ENCODE measurements around the gene LTB.
"Not testable (repeated sequence)": the region's sequence is repeated elsewhere in the genome, so short reads cannot be mapped to it uniquely, and the experiment has no call there.

LTB gene

GRCh38 chr6:31558631-31559500 lies 23.4 kb downstream of the LTB start:
- in situ Hi-C loops (cut with HindIII; ENCODE audit: low pct_ligation_motif_present, low pct_unique_long_range_greater_than_20kb, low sequenced_read_pairs), result no loop called here
- no peak for DNase-seq

DNA sequence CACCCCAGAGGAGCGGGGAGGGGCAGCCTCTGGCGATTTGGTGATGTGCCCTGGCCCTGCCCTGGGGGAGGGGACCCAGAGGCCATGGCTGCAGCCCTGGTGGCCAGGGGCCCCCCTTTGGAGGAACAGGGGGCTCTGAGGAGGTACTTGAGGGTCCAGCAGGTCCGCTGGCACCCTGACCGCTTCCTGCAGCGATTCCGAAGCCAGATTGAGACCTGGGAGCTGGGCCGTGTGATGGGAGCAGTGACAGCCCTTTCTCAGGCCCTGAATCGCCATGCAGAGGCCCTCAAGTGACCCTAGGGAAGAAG lies 24.0 kb downstream of the LTB start:
- in situ Hi-C loops (cut with HindIII; ENCODE audit: low pct_ligation_motif_present, low pct_unique_long_range_greater_than_20kb, low sequenced_read_pairs), result no loop called here
- no peak for DNase-seq

- in situ Hi-C loops (cut with HindIII; ENCODE audit: low pct_ligation_motif_present, low pct_unique_long_range_greater_than_20kb, low sequenced_read_pairs), result no loop called here
- DNase-seq, result no peak
These were observed 24.5 kb downstream of the LTB start for GRCh38 chr6:31557443-31558317.

- in situ Hi-C loops (cut with HindIII; ENCODE audit: low pct_ligation_motif_present, low pct_unique_long_range_greater_than_20kb, low sequenced_read_pairs), result no loop called here
- no peak for DNase-seq
These were observed 25.9 kb downstream of the LTB start for GRCh38 chr6:31556307-31556706.

DNA sequence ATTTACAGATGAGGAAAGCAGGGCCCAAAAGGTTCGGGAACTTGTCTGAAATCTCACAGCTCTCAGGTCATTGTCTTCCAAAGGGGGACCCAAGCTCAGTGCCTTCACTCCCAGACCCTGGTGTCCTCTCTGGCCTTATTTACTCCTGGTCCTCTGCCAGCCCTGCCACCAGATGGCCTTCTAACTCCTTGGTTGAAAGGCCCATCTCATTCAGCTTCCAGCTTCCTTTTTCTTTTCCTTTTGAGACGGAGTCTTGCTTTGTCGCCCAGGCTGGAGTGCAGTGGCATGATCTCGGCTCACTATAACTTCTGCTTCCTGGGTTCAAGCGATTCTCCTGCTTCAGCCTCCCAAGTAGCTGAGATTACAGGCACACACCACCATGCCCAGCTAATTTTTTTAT lies 30.9 kb downstream of the LTB start:
- DNase-seq, result peak; percentile 55
- in situ Hi-C loops (cut with HindIII; ENCODE audit: low pct_ligation_motif_present, low pct_unique_long_range_greater_than_20kb, low sequenced_read_pairs), result not testable (repeated sequence)

- in situ Hi-C loops (cut with HindIII; ENCODE audit: low pct_ligation_motif_present, low pct_unique_long_range_greater_than_20kb, low sequenced_read_pairs), result no loop called here
- DNase-seq, result no peak
These were observed 33.7 kb downstream of the LTB start for GRCh38 chr6:31548544-31548873.

DNA sequence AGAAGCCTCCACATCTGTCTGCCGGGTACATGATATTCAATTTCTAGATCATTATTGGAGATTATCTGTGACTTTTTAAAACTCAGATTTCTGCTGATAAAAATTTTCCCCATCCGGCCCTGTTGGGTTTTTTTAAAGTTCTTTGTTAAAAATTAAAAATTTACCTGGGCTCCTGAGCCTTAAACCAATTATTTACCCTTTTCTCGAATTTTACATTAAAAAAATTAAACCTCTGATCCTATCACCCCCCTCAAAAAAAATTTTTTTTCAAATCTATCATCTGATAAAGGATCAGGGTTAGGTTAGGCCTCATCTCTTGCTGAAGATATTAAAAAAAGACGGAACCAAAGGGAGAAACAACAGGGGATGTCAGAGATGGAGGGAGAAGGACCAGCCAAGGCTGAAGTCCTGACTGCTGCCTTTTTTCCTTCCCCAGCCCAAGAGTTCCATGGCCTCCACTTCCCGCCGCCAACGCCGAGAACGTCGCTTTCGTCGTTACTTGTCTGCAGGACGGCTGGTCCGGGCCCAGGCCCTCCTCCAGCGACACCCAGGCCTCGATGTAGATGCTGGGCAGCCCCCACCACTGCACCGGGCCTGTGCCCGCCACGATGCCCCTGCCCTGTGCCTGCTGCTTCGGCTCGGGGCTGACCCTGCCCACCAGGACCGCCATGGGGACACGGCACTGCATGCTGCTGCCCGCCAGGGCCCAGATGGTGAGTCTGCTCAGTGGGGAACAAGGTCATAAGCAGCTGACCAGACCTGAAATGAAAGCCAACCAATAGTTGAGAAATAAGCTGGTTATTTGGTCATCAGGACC lies 34.3 kb downstream of the LTB start:
- in situ Hi-C loops (cut with HindIII; ENCODE audit: low pct_ligation_motif_present, low pct_unique_long_range_greater_than_20kb, low sequenced_read_pairs), result no loop called here
- no peak for DNase-seq

- peak; percentile 95 for DNase-seq
- in situ Hi-C loops (cut with HindIII; ENCODE audit: low pct_ligation_motif_present, low pct_unique_long_range_greater_than_20kb, low sequenced_read_pairs), result no loop called here
These were observed 35.1 kb downstream of the LTB start, which contains the start of gene NFKBIL1 for GRCh38 chr6:31546958-31547726. TSS of gene NFKBIL1 (plus strand) at chr6:31547608. CDS start at chr6:31547695, 87 bp downstream.

GRCh38 chr6:31546339-31546957 lies 35.8 kb downstream of the LTB start, which contains the start of gene ATP6V1G2:
TSS of gene ATP6V1G2 (minus strand) at chr6:31546608. CDS start at chr6:31546559, 49 bp downstream.
- in situ Hi-C loops (cut with HindIII; ENCODE audit: low pct_ligation_motif_present, low pct_unique_long_range_greater_than_20kb, low sequenced_read_pairs), result no loop called here
- DNase-seq, result peak; percentile 84

GRCh38 chr6:31545291-31545690 lies 36.9 kb downstream of the LTB start:
- in situ Hi-C loops (cut with HindIII; ENCODE audit: low pct_ligation_motif_present, low pct_unique_long_range_greater_than_20kb, low sequenced_read_pairs), result no loop called here
- DNase-seq, result no peak

DNA sequence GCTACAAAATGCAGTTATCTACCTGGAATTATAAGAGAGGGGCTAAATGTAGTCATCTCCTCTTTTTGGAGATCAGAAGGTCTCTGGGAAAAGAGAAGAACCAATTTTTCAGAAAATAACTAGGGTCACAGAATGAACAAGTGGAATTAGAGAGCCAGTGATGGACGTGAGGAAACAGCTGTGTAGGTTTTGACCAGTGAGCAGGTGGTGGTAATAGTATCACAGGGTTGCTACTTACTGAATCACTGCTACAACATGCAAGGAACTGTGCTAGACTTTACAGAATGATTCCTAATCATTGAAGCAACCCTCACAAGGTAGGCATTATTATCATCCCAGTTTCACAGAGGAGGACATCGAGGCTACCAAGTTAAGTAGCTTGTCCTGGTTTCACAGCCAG lies 37.5 kb downstream of the LTB start:
- DNase-seq, result no peak
- in situ Hi-C loops (cut with HindIII; ENCODE audit: low pct_ligation_motif_present, low pct_unique_long_range_greater_than_20kb, low sequenced_read_pairs), result no loop called here

DNA sequence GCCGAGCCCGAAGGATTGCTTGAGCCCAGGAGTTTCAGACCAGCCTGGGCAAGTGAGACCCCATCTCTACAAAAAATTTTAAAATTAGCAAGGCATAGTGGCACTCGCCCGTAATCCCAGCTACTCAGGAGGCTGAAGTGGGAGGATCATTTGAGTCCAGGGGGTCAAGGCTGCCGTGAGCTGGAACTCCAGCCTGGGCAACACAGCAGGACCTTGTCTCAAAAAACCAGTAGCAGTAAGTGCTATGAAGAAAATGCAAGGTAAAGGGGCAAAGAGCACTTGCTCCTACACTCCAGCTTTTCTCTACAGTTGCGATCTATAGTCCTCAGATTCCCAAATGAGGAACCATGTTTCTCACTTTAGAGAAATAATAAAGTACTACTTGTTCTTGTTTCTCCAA lies 38.6 kb downstream of the LTB start:
- in situ Hi-C loops (cut with HindIII; ENCODE audit: low pct_ligation_motif_present, low pct_unique_long_range_greater_than_20kb, low sequenced_read_pairs), result no loop called here
- no peak for DNase-seq

- peak; percentile 95 for DNase-seq
- in situ Hi-C loops (cut with HindIII; ENCODE audit: low pct_ligation_motif_present, low pct_unique_long_range_greater_than_20kb, low sequenced_read_pairs), result no loop called here
These were observed 40.3 kb downstream of the LTB start, which contains the start of gene DDX39B for GRCh38 chr6:31541658-31542521. TSS of gene DDX39B (minus strand) at chr6:31542003. CDS start at chr6:31540532, 1,471 bp downstream.

GRCh38 chr6:31541059-31541657 lies 41.1 kb downstream of the LTB start:
- peak; percentile 31 for DNase-seq
- in situ Hi-C loops (cut with HindIII; ENCODE audit: low pct_ligation_motif_present, low pct_unique_long_range_greater_than_20kb, low sequenced_read_pairs), result no loop called here

- no peak for DNase-seq
- in situ Hi-C loops (cut with HindIII; ENCODE audit: low pct_ligation_motif_present, low pct_unique_long_range_greater_than_20kb, low sequenced_read_pairs), result no loop called here
These were observed 41.6 kb downstream of the LTB start for GRCh38 chr6:31540640-31541039.

DNA sequence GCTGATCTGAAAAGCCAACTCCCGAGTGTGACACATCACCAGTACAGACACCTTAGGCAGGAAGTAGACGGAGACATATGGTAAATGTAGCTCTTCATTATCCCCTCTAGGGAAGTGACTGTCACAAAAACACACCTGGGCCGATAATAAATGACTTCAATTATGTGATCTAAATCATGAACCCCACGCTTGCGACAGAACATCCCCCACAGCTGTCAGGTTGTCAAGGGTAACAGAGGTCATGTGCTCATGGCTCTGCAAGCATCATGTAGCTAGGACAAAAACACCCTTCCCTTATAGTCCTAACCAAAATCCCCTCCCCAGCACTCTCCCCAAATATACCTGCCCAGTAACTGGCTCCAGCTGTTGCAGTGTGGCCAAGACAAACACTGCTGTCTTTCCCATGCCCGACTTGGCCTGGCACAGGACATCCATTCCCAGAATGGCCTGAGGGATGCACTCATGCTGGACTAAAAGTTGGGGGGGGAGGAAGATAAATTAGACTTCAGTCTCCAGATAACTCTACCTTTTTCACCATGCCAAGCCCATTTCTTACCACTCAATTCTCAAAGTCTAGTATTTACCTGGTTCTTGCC lies 43.3 kb downstream of the LTB start:
- no peak for DNase-seq
- in situ Hi-C loops (cut with HindIII; ENCODE audit: low pct_ligation_motif_present, low pct_unique_long_range_greater_than_20kb, low sequenced_read_pairs), result no loop called here
